HCEC 1CT (cell line): ENCODE measurements around the gene C1QB.
"Not testable (repeated sequence)": the region's sequence is repeated elsewhere in the genome, so short reads cannot be mapped to it uniquely, and the experiment has no call there.

ENCODE experiments used
- DNase-seq: peaks from one replicate; pipeline ENCODE4 v3.0.0-alpha.2; 2017

Gene C1QB

GRCh38 chr1:22699681-22700520 lies 46.9 kb downstream of the C1QB start:
- no peak for DNase-seq

- DNase-seq: no peak
Observed at GRCh38 chr1:22702296-22703085, 49.5 kb downstream of the C1QB start.

GRCh38 chr1:22704440-22705067 lies 51.5 kb downstream of the C1QB start:
- DNase-seq: peak; percentile 73

GRCh38 chr1:22705586-22705985 lies 52.5 kb downstream of the C1QB start:
- DNase-seq: no peak

- not testable (repeated sequence) for DNase-seq
Observed at GRCh38 chr1:22706100-22706499, 53.1 kb downstream of the C1QB start.

GRCh38 chr1:22708777-22709176 lies 55.7 kb downstream of the C1QB start:
- no peak for DNase-seq

GRCh38 chr1:22709227-22709626 lies 56.2 kb downstream of the C1QB start:
- DNase-seq: no peak

- peak; percentile 58 for DNase-seq
Observed at GRCh38 chr1:22709891-22710700, 57.1 kb downstream of the C1QB start.

GRCh38 chr1:22710701-22711049 lies 57.6 kb downstream of the C1QB start, which contains the start of gene EPHB2:
Gene EPHB2 (plus strand): TSS chr1:22710839. CDS start chr1:22710983, 144 bp downstream.
- peak; percentile 33 for DNase-seq

- DNase-seq: no peak
Observed at GRCh38 chr1:22711071-22711470, 58.0 kb downstream of the C1QB start.
